HL-60 (cell line): Measurements from ENCODE around the gene MS4A18.

Source experiments
- GABPA ChIP-seq: IDR thresholded peaks from 2 replicates; pipeline ENCODE4 v1.6.1; 2012; ENCODE audit warnings: low read depth
- POLR2AphosphoS5 ChIP-seq: IDR thresholded peaks from 2 replicates; pipeline ENCODE4 v1.6.1; 2012; ENCODE audit warnings: low read depth
- TF ChIP-seq, protein P1 (sequence below): IDR thresholded peaks from one replicate; pipeline ENCODE4 v1.5.1; 2011; ENCODE audit warnings: low read length, control low read depth, inconsistent platforms; ENCODE audit not compliant: insufficient read depth

DNA sequence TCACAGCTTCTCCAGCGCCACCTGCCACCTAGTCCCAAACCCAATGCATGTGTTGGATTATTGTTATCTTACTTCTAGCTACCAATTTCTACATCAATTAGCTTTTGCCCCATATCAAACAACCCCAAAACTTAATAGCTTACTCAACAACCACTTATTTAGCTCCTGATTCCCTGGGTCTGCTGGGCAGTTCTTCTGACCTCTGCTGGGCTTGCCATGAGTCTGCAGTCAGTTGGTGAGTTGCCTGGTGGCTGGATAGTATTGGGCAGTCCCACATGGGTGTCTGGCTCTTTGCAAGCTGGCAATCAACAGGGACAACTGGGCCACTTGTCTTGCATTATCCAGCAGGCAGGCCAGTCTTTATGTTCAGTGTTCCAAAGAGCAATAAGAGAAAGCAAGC lies 18.5 kb downstream of the MS4A18 start:
- TF ChIP-seq, protein P1, sequence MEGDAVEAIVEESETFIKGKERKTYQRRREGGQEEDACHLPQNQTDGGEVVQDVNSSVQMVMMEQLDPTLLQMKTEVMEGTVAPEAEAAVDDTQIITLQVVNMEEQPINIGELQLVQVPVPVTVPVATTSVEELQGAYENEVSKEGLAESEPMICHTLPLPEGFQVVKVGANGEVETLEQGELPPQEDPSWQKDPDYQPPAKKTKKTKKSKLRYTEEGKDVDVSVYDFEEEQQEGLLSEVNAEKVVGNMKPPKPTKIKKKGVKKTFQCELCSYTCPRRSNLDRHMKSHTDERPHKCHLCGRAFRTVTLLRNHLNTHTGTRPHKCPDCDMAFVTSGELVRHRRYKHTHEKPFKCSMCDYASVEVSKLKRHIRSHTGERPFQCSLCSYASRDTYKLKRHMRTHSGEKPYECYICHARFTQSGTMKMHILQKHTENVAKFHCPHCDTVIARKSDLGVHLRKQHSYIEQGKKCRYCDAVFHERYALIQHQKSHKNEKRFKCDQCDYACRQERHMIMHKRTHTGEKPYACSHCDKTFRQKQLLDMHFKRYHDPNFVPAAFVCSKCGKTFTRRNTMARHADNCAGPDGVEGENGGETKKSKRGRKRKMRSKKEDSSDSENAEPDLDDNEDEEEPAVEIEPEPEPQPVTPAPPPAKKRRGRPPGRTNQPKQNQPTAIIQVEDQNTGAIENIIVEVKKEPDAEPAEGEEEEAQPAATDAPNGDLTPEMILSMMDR: no peak
- TF ChIP-seq POLR2AphosphoS5 (no peak), GABPA (no peak)
